Esophagus muscularis mucosa (tissue), 4 donors: ENCODE results near the gene NPRL2.

Experiments used
- CTCF ChIP-seq, 3 experiments: fragments of 200-600 bp in 2 of 3; fragments of 450-650 bp in 1 of 3; sonication (generic) in 2 of 3; IDR thresholded peaks; one replicate each; pipeline ENCODE4 v1.5.1; 2017 to 2019; ENCODE audit warnings: antibody characterized with exemption in 3 of 3, mild to moderate bottlenecking in 2 of 3, moderate library complexity in 1 of 3
- EP300 ChIP-seq: sonication (generic); formaldehyde crosslinking; IDR thresholded peaks from one replicate; pipeline ENCODE4 v1.6.1; 2017; ENCODE audit warnings: antibody characterized with exemption
- POLR2A ChIP-seq: fragments of 450-650 bp; IDR thresholded peaks from one replicate; pipeline ENCODE4 v1.6.1; 2017; ENCODE audit warnings: antibody characterized with exemption, moderate library complexity, mild to moderate bottlenecking, low read depth
- POLR2AphosphoS5 ChIP-seq, 2 donors: sonication (generic); formaldehyde crosslinking; IDR thresholded peaks; one replicate each; pipeline ENCODE4 v1.6.1; 2017; ENCODE audit warnings: antibody characterized with exemption in 2 of 2

GRCh38 chr3:50323614-50324199, 26.9 kb downstream of the NPRL2 start:
- peak in 1 of 3 experiments; percentile 8 for TF ChIP-seq CTCF (IDR thresholded peaks at IDR 0.05)
- peak; percentile 48 to 65 for TF ChIP-seq POLR2AphosphoS5 (IDR thresholded peaks at IDR 0.05)
- no peak for TF ChIP-seq POLR2A
- peak; percentile 55 for TF ChIP-seq EP300
